ENCODE results near the gene PTPN20. TPM values are rescaled to one million over a fixed set of nuclear protein-coding genes. Genes with fewer than 3 reads are reported as not detected.

PTPN20 gene
- total RNA-seq, 1 experiment from 2014 or later, result not detected

- DNase-seq (ENCODE audit: low read depth), result no peak
Measured at GRCh38 chr10:47019155-47020145, 108.2 kb downstream of the PTPN20 start.

GRCh38 chr10:47020471-47020870 is 109.2 kb downstream of the PTPN20 start:
- DNase-seq (ENCODE audit: low read depth), result peak; percentile 65

DNA sequence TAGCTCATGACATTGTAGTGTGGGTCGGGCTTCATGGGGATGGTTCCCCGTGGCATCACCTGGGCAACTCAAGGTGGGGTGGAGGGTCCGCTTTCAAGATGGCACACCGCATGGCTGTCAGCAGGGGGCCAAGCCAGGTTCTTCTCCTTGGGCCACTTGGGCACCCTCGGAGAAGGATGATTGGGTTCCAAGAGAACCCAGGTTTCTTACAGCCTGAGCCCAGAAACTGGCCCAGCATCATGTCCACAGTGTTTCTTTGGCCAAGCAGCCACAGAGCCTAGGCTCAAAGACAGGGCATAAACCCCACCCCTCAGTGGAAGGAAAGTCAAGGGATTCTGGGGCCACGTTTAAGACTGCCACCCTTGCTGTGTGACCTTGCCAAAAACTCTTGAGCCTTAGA is 110.6 kb downstream of the PTPN20 start:
- DNase-seq (ENCODE audit: low read depth), result no peak

GRCh38 chr10:47022311-47023131 is 111.3 kb downstream of the PTPN20 start:
- DNase-seq (ENCODE audit: low read depth), result no peak

DNA sequence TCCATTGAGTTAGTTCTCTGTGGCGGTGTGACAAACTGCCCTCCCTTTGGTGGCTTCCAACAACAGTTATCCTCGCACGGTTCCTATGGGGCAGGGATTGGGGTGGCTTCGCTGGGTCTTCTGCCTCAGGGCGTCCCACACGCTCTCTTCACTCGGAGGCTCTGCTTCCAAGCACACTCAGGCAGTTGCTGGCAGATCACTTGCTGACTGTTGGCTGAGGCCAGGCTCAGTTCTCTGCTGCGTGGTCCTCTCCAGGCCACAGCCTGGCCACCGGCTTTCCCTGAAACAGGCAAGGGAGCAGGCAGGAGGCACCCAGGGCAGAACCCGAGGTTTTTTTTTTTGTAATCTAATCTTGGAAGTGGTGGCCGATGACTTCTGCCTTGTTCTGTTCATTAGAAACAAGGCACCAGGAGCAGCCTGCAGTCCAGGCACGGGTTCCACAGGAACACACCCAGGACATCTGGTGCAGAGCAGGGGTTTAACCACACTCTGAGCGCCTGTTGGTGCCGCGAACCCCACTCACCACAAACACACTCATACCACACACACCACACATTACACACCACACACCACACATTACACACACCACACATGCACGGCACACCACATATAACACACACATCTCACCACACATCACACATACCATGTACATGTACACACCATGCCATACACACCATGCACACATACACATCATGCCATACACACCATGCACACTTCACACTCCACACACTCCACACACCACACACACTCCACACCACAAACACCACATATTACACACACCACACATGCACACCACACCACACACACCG is 112.2 kb downstream of the PTPN20 start:
- no peak for DNase-seq (ENCODE audit: low read depth)

DNA sequence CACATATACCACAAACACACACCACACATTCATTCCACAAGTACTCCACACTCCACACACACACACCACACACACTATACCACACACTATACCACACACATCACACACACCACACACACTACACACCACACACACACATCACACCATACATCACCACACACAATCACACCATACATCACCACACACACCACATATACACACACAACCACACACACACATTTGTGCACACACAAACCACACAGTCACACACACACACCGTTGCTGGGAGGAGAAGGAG is 112.8 kb downstream of the PTPN20 start:
- DNase-seq (ENCODE audit: low read depth), result no peak

- peak; percentile 49 for DNase-seq (ENCODE audit: low read depth)
Measured at GRCh38 chr10:47024399-47025252, 113.4 kb downstream of the PTPN20 start.

GRCh38 chr10:47025253-47025539 is 114.0 kb downstream of the PTPN20 start:
- DNase-seq (ENCODE audit: low read depth), result no peak

- DNase-seq (ENCODE audit: low read depth), result peak; percentile 84
Measured at GRCh38 chr10:47025540-47026300, 114.5 kb downstream of the PTPN20 start.

- no peak for DNase-seq (ENCODE audit: low read depth)
Measured at GRCh38 chr10:47026301-47027107, 115.3 kb downstream of the PTPN20 start.

GRCh38 chr10:47027108-47027783 is 116.0 kb downstream of the PTPN20 start:
- no peak for DNase-seq (ENCODE audit: low read depth)

GRCh38 chr10:47027784-47028260 is 116.6 kb downstream of the PTPN20 start:
- no peak for DNase-seq (ENCODE audit: low read depth)

GRCh38 chr10:47028466-47028865 is 117.2 kb downstream of the PTPN20 start:
- DNase-seq (ENCODE audit: low read depth), result no peak

GRCh38 chr10:47029181-47030009 is 118.2 kb downstream of the PTPN20 start:
- no peak for DNase-seq (ENCODE audit: low read depth)

- no peak for DNase-seq (ENCODE audit: low read depth)
Measured at GRCh38 chr10:47030191-47030703, 119.0 kb downstream of the PTPN20 start.

GRCh38 chr10:47031211-47031900 is 120.1 kb downstream of the PTPN20 start:
- peak; percentile 47 for DNase-seq (ENCODE audit: low read depth)
